HepG2 (cell line): ENCODE data around the gene TBC1D20. TPM values are rescaled to one million over a fixed set of nuclear protein-coding genes. Genes with fewer than 3 reads are reported as not detected.

ENCODE experiments used
- ATRX ChIP-seq: sonication (generic); formaldehyde crosslinking; IDR thresholded peaks from 2 replicates; pipeline ENCODE4 v1.4.0; 2020; ENCODE audit warnings: missing genetic modification reagents, borderline replicate concordance
- KLF12 ChIP-seq: sonication (generic); formaldehyde crosslinking; IDR thresholded peaks from 2 replicates; pipeline ENCODE4 v1.4.0; 2020; ENCODE audit warnings: missing genetic modification reagents, borderline replicate concordance
- KMT2B ChIP-seq: IDR thresholded peaks from 2 replicates; pipeline ENCODE4 v1.6.1; 2016; ENCODE audit warnings: missing genetic modification reagents, missing compliant biosample characterization
- LCORL ChIP-seq, 2 experiments: fragments of 450-650 bp in 1 of 2; sonication (generic) in 1 of 2; formaldehyde crosslinking in 1 of 2; IDR thresholded peaks; 2 replicates each; pipeline versions ENCODE4 v1.5.0 to v1.6.1; 2017 to 2020; ENCODE audit warnings: antibody characterized with exemption in 1 of 2, missing genetic modification reagents in 1 of 2
- MBD4 ChIP-seq: IDR thresholded peaks from 2 replicates; pipeline ENCODE4 v1.6.1; 2012; ENCODE audit warnings: low read length, inconsistent platforms, borderline replicate concordance
- NFE2 ChIP-seq: sonication (generic); formaldehyde crosslinking; IDR thresholded peaks from 2 replicates; pipeline ENCODE4 v1.4.0; 2020; ENCODE audit warnings: missing genetic modification reagents
- PITX1 ChIP-seq: sonication (generic); formaldehyde crosslinking; IDR thresholded peaks from 2 replicates; pipeline ENCODE4 v1.5.1; 2020; ENCODE audit warnings: mild to moderate bottlenecking, missing genetic modification reagents
- SUZ12 ChIP-seq: fragments of 150-350 bp; IDR thresholded peaks from 2 replicates; pipeline ENCODE4 v1.6.1; 2014; ENCODE audit warnings: low read depth, low read length
- ZNF17 ChIP-seq: sonication (generic); formaldehyde crosslinking; IDR thresholded peaks from 2 replicates; pipeline ENCODE4 v1.5.0; 2020; ENCODE audit warnings: mild to moderate bottlenecking, missing genetic modification reagents
- ZNF251 ChIP-seq: sonication (generic); formaldehyde crosslinking; IDR thresholded peaks from 2 replicates; pipeline ENCODE4 v1.9.0; 2021; ENCODE audit warnings: mild to moderate bottlenecking, missing genetic modification reagents
- ZNF296 ChIP-seq: sonication (generic); formaldehyde crosslinking; conservative IDR thresholded peaks from 2 replicates; pipeline ENCODE4 v1.5.0; 2020; ENCODE audit warnings: mild to moderate bottlenecking, missing genetic modification reagents
- ZNF543 ChIP-seq: sonication (generic); formaldehyde crosslinking; IDR thresholded peaks from 2 replicates; pipeline ENCODE4 v1.4.0; 2020; ENCODE audit warnings: mild to moderate bottlenecking, missing genetic modification reagents
- polyA plus RNA-seq, 8 experiments: library from polyadenylated mRNA; depleted of rRNA in 3 of 8; stranded (reverse) in 7 of 8; unstranded in 1 of 8; fragments of >200 nt; fragmentation: Illumina TruSeq in 4 of 8; extraction: Trizol in 4 of 8; gene quantifications; 2 replicates each; pipeline versions ENCODE4 v1.2.1 to v1.2.3, GENCODE V29; 2011 to 2016; ENCODE audit warnings: low read depth in 4 of 8, missing spikeins in 1 of 8, mixed read lengths in 1 of 8; ENCODE audit not compliant: insufficient read depth in 1 of 8
- total RNA-seq, 5 experiments: library from RNA; depleted of rRNA; stranded (reverse); fragments of >200 nt; fragmentation: Illumina TruSeq; extraction: Trizol; gene quantifications; 2 replicates each; pipeline ENCODE4 v1.2.3, GENCODE V29; 2016; ENCODE audit warnings: low read depth in 1 of 5
- TF ChIP-seq, protein P1 (sequence below): sonication (generic); IDR thresholded peaks from 2 replicates; pipeline ENCODE4 v1.6.1; 2016; ENCODE audit warnings: low read depth, borderline replicate concordance
- TF ChIP-seq, protein P2 (sequence below): sonication (generic); formaldehyde crosslinking; conservative IDR thresholded peaks from 2 replicates; pipeline ENCODE4 v1.4.0; 2020; ENCODE audit warnings: missing genetic modification reagents
- TF ChIP-seq, protein P3 (sequence below), 2 experiments: sonication (generic) in 1 of 2; formaldehyde crosslinking in 1 of 2; IDR thresholded peaks; 2 replicates each; pipeline versions ENCODE4 v1.6.1 to v1.9.0; 2014 to 2022; ENCODE audit warnings: antibody characterized with exemption in 1 of 2, borderline replicate concordance in 1 of 2, inconsistent platforms in 1 of 2, low read depth in 1 of 2, missing genetic modification reagents in 1 of 2
- TF ChIP-seq, protein P4 (sequence below): sonication (generic); formaldehyde crosslinking; IDR thresholded peaks from 2 replicates; pipeline ENCODE4 v1.8.1; 2022; ENCODE audit warnings: low read depth, mild to moderate bottlenecking, missing genetic modification reagents
- TF ChIP-seq, protein P5 (sequence below): sonication (generic); formaldehyde crosslinking; IDR thresholded peaks from 2 replicates; pipeline ENCODE4 v1.5.1; 2020; ENCODE audit warnings: mild to moderate bottlenecking, moderate library complexity, missing genetic modification reagents

The TBC1D20 gene
- total and polyA plus RNA-seq, 2 of the 13 experiments (the other 11 are each of a cell fraction or from before 2014, with no cell fraction given) = 36.6 to 47.1 TPM

DNA sequence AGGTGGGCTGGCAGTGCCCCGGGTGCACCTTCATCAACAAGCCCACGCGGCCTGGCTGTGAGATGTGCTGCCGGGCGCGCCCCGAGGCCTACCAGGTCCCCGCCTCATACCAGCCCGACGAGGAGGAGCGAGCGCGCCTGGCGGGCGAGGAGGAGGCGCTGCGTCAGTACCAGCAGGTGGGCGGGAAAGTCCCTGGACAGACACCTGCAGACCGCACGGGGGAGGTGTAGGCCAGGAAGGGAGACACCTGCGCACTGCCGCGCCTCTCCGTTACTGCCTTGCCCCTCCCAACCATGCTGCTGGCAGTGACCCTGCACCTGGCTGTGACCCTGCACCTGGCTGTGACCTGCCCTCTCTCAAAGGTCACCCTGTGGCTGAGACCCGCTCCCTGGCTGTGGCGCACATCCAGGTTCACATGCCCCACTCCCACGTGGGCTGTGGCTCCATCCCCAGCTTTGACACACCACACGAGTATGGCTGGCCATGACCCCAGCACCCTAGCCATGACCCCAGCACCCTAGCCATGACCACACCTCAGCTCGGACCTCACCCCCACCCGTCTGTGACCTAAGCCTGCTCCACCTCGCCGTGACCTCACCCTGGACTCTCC, 42.7 kb downstream of the TBC1D20 start (continued):
- TF ChIP-seq, protein P1, sequence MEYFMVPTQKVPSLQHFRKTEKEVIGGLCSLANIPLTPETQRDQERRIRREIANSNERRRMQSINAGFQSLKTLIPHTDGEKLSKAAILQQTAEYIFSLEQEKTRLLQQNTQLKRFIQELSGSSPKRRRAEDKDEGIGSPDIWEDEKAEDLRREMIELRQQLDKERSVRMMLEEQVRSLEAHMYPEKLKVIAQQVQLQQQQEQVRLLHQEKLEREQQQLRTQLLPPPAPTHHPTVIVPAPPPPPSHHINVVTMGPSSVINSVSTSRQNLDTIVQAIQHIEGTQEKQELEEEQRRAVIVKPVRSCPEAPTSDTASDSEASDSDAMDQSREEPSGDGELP = no peak
- TF ChIP-seq ATRX (CRISPR knock-in tag) (no peak), ZNF17 (no peak), ZNF251 (CRISPR knock-in tag) (no peak), KLF12 (CRISPR knock-in tag) (no peak), ZNF296 (CRISPR knock-in tag) (no peak), KMT2B (no peak), SUZ12 (no peak), NFE2 (CRISPR knock-in tag) (no peak), ZNF543 (CRISPR knock-in tag) (0 out of 2 replicates have a peak, but pooled peaks have one; percentile 46), MBD4 (no peak), PITX1 (CRISPR knock-in tag) (no peak), LCORL (IDR thresholded peaks at IDR 0.05) (no peak), LCORL (CRISPR knock-in tag; IDR thresholded peaks at IDR 0.05) (no peak)
- TF ChIP-seq, protein P2, sequence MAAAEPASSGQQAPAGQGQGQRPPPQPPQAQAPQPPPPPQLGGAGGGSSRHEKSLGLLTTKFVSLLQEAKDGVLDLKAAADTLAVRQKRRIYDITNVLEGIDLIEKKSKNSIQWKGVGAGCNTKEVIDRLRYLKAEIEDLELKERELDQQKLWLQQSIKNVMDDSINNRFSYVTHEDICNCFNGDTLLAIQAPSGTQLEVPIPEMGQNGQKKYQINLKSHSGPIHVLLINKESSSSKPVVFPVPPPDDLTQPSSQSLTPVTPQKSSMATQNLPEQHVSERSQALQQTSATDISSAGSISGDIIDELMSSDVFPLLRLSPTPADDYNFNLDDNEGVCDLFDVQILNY (CRISPR knock-in tag) = no peak
- TF ChIP-seq, protein P3, sequence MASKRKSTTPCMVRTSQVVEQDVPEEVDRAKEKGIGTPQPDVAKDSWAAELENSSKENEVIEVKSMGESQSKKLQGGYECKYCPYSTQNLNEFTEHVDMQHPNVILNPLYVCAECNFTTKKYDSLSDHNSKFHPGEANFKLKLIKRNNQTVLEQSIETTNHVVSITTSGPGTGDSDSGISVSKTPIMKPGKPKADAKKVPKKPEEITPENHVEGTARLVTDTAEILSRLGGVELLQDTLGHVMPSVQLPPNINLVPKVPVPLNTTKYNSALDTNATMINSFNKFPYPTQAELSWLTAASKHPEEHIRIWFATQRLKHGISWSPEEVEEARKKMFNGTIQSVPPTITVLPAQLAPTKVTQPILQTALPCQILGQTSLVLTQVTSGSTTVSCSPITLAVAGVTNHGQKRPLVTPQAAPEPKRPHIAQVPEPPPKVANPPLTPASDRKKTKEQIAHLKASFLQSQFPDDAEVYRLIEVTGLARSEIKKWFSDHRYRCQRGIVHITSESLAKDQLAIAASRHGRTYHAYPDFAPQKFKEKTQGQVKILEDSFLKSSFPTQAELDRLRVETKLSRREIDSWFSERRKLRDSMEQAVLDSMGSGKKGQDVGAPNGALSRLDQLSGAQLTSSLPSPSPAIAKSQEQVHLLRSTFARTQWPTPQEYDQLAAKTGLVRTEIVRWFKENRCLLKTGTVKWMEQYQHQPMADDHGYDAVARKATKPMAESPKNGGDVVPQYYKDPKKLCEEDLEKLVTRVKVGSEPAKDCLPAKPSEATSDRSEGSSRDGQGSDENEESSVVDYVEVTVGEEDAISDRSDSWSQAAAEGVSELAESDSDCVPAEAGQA (IDR thresholded peaks at IDR 0.05; ENCODE audit: low read depth) = no peak
- TF ChIP-seq, protein P3 (CRISPR knock-in tag; IDR thresholded peaks at IDR 0.05; ENCODE audit: borderline replicate concordance) = no peak
- TF ChIP-seq, protein P4, sequence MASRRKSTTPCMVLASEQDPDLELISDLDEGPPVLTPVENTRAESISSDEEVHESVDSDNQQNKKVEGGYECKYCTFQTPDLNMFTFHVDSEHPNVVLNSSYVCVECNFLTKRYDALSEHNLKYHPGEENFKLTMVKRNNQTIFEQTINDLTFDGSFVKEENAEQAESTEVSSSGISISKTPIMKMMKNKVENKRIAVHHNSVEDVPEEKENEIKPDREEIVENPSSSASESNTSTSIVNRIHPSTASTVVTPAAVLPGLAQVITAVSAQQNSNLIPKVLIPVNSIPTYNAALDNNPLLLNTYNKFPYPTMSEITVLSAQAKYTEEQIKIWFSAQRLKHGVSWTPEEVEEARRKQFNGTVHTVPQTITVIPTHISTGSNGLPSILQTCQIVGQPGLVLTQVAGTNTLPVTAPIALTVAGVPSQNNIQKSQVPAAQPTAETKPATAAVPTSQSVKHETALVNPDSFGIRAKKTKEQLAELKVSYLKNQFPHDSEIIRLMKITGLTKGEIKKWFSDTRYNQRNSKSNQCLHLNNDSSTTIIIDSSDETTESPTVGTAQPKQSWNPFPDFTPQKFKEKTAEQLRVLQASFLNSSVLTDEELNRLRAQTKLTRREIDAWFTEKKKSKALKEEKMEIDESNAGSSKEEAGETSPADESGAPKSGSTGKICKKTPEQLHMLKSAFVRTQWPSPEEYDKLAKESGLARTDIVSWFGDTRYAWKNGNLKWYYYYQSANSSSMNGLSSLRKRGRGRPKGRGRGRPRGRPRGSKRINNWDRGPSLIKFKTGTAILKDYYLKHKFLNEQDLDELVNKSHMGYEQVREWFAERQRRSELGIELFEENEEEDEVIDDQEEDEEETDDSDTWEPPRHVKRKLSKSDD (CRISPR knock-in tag) = no peak
- TF ChIP-seq, protein P5, sequence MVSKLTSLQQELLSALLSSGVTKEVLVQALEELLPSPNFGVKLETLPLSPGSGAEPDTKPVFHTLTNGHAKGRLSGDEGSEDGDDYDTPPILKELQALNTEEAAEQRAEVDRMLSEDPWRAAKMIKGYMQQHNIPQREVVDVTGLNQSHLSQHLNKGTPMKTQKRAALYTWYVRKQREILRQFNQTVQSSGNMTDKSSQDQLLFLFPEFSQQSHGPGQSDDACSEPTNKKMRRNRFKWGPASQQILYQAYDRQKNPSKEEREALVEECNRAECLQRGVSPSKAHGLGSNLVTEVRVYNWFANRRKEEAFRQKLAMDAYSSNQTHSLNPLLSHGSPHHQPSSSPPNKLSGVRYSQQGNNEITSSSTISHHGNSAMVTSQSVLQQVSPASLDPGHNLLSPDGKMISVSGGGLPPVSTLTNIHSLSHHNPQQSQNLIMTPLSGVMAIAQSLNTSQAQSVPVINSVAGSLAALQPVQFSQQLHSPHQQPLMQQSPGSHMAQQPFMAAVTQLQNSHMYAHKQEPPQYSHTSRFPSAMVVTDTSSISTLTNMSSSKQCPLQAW (CRISPR knock-in tag) = no peak
